ENCODE results near the gene RETREG1. TPM values are rescaled to one million over a fixed set of nuclear protein-coding genes. Genes with fewer than 3 reads are reported as not detected.

RETREG1 gene
- total RNA-seq, 1 experiment from 2014 or later = 3.4 TPM

GRCh38 chr5:16507716-16508115, 109.1 kb downstream of the RETREG1 start:
- Histone ChIP-seq H4K20me1 (ENCODE audit: control insufficient read depth, insufficient read depth, insufficient read length) (no peaks in the 10 kb centered on the region), H3K4ac (ENCODE audit: low read depth, low read length) (no peak overlapping the region), H3K18ac (ENCODE audit: insufficient read length, low read depth, low read length) (no peak overlapping the region), H3K79me1 (ENCODE audit: insufficient read depth, low read depth, low read length, poor library complexity, severe bottlenecking) (no peaks in the 10 kb centered on the region), H2BK12ac (ENCODE audit: insufficient read length, low read depth, low read length) (no peak overlapping the region), H4K5ac (ENCODE audit: insufficient read length, low read depth, low read length) (no peak overlapping the region), H3K9ac (ENCODE audit: extremely low read depth, insufficient read length, low read length) (no peak overlapping the region), H3K27ac (ENCODE audit: insufficient read length, low read depth, low read length) (no peak overlapping the region), H2BK5ac (ENCODE audit: insufficient read length, low read length) (no peak overlapping the region), H2BK20ac (ENCODE audit: low read depth, low read length, poor library complexity, severe bottlenecking) (no peak overlapping the region), H4K91ac (ENCODE audit: insufficient read length, low read depth, low read length) (no peak overlapping the region), H3T11ph (ENCODE audit: low read length) (no peak overlapping the region), H2BK120ac (ENCODE audit: low read depth, low read length, poor library complexity, severe bottlenecking) (no peak overlapping the region), H2AK5ac (ENCODE audit: insufficient read length, low read length) (no peak overlapping the region), H3K9me3 (ENCODE audit: control insufficient read depth, low read depth, low read length) (no peaks in the 10 kb centered on the region), H3K23me2 (ENCODE audit: insufficient read length, low read depth, low read length, poor library complexity, severe bottlenecking) (no peaks in the 10 kb centered on the region), H3K79me2 (ENCODE audit: insufficient read depth, low read length) (no peaks in the 10 kb centered on the region), H3K14ac (ENCODE audit: insufficient read depth, low read length) (no peak overlapping the region), H3K56ac (ENCODE audit: insufficient read length, low read depth, low read length) (no peak overlapping the region), H3K4me2 (ENCODE audit: insufficient read depth, insufficient read length, low read length) (no peak overlapping the region), H4K8ac (replicated peaks; ENCODE audit: insufficient read length, low read depth, low read length) (no peak overlapping the region), H3K4me1 (ENCODE audit: insufficient read depth, low read length) (no peaks in the 10 kb centered on the region), H3K23ac (ENCODE audit: insufficient read length, low read depth, low read length) (no peak overlapping the region), H3K27me3 (ENCODE audit: insufficient read depth, low read length) (no peaks in the 10 kb centered on the region), H2AFZ (ENCODE audit: low read length) (no peak overlapping the region), H2BK15ac (ENCODE audit: low read depth, low read length) (no peak overlapping the region)
- DNase-seq = no peak
- Mint-ChIP-seq H3K4me3 (no peak overlapping the region), H3K4me1 (peaks cover 9 to 10% of the 10 kb centered on the region in 2 experiments), H3K27ac (no peak overlapping the region), H3K36me3 (ENCODE audit: insufficient read depth in 1 of 3, low read depth in 3 of 3) (no peaks in the 10 kb centered on the region), H3K27me3 (ENCODE audit: low read depth) (no peaks in the 10 kb centered on the region), H3K9me3 (no peaks in the 10 kb centered on the region)
- no peak for TF ChIP-seq CTCF (conservative IDR thresholded peaks at IDR 0.05)
